SHP77 treated with DMSO at 0.1 percent for 48 hours (cell line): ENCODE results near the gene MRPS5.

ENCODE experiments used
- DNase-seq: peaks from one replicate; lab custom pipeline; 2025; lab: John Stamatoyannopoulos, UW

Gene MRPS5

GRCh38 chr2:95061119-95061512 is 60.5 kb downstream of the MRPS5 start:
- DNase-seq = no peak

DNA sequence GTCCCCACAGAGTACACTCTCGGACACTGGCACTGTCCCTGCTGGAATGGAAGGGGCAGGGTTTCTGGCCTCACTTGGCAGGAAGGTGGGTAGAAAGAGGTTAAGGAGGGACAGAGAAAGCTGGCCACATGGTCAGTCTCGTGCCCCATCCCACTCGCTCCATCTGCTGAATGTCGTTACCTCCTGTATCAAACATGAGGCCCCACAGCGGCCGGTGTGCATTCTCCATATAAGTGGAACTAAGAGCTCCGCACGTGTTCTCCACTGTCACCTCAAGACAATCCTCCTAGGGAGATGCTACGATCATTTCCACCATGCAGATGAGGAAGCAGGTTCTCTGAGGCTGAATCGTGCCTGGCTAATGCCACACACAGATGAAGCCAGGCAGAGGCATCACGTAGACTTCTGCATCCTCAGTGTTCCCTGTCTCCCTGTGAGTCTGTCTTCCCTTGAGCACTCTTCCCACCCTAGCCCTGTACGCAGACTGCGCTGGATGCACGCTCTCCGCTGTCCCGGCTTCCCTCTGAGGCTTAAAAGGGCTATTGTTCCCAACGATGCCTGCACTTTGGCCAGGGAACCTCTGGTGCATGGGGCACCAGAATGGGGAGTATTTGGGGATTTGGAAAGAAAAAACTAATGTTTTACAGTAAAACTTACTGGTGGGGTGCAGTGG is 61.0 kb downstream of the MRPS5 start:
- no peak for DNase-seq

GRCh38 chr2:95059656-95060370 is 61.8 kb downstream of the MRPS5 start:
- no peak for DNase-seq

DNA sequence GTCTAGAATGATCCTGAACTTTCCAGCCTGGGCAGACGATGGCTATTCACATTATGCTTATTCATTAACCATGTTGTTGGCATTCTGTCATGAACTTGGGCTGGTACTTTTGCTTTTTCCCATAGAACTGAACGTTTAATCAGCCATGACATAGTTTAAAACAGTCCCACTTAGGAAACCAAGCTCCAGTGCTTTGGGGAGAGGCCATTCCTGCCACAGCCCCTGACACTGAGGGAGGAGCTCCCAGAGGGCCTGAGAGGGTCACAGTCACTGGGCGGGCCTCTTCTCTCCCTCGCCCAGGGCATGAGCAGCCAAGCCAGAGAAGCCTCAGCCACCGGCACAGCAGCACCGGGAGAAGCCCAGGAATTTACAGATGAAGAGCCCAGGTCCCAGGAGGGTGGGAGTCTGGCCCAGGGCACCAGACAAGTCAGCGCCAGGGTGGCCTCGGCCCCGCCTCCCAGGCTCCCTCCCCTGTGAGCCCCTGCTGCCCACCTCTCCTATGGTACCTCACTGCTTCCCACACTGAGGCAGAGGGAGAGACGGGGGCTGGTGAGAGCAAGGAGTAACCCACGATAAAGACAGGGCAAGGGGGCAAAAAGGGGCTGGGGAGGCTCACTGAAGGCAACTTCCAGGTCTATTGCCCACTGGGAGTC is 62.5 kb downstream of the MRPS5 start:
- DNase-seq = no peak

DNA sequence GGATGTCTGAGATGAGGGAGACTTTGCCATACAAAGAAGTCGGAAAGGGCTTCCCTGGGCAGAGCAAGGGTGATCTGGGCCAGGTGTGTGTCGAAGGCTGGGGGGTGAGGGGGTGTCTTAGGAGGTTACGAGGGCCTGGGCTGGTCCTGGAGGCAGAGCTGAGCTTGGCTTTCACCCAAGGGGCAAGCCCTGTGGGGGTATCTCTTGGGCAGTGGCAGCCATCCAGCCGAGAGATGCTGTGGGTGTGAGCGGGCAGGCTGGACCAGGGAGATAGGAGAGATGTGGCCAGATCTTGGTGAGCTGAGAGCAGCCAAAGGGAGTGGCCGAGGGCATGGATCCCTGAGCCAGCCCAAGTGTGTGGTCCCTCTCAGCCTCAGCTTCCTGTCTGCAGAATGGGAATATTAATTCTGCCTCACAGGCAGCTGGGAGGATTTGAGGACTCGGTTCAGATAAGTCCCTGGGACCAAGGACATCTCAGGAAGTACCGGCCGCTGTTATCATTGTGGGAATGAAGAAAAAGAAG is 63.1 kb downstream of the MRPS5 start:
- no peak for DNase-seq

GRCh38 chr2:95057535-95058370 is 63.9 kb downstream of the MRPS5 start:
- no peak for DNase-seq

GRCh38 chr2:95056461-95057459 is 64.8 kb downstream of the MRPS5 start:
- DNase-seq = no peak

GRCh38 chr2:95056044-95056443 is 65.6 kb downstream of the MRPS5 start:
- no peak for DNase-seq

- DNase-seq = no peak
Observed at GRCh38 chr2:95055262-95055661, 66.3 kb downstream of the MRPS5 start.

- DNase-seq = no peak
Observed at GRCh38 chr2:95054016-95054415, 67.6 kb downstream of the MRPS5 start.

GRCh38 chr2:95053543-95053942 is 68.1 kb downstream of the MRPS5 start:
- DNase-seq = no peak

- DNase-seq = no peak
Observed at GRCh38 chr2:95052804-95053479, 68.7 kb downstream of the MRPS5 start.

DNA sequence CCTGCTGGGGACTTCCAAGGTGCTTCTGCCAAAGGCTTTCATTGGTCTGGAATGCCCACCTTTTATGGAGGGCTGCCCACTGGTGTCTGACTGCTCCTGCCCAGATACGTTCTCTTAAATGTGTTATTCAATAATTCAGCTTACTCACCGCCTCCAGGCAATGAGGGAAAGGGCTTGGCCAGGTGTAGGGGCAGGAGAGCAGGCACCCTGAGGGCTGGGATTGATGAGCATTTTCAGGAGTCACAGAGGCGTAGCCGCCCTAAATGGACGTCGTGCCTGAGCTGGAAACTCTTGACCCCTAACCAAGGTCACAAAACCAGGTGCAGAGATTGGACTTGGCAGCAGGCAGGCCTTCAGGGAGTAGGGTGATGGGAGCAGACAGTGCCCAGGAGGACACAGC is 69.3 kb downstream of the MRPS5 start:
- no peak for DNase-seq

GRCh38 chr2:95051626-95052025 is 70.0 kb downstream of the MRPS5 start:
- DNase-seq = no peak

GRCh38 chr2:95050385-95051300 is 71.0 kb downstream of the MRPS5 start:
- DNase-seq = no peak

- no peak for DNase-seq
Observed at GRCh38 chr2:95049961-95050360, 71.6 kb downstream of the MRPS5 start.

GRCh38 chr2:95049683-95049955 is 72.0 kb downstream of the MRPS5 start:
- DNase-seq = no peak

DNA sequence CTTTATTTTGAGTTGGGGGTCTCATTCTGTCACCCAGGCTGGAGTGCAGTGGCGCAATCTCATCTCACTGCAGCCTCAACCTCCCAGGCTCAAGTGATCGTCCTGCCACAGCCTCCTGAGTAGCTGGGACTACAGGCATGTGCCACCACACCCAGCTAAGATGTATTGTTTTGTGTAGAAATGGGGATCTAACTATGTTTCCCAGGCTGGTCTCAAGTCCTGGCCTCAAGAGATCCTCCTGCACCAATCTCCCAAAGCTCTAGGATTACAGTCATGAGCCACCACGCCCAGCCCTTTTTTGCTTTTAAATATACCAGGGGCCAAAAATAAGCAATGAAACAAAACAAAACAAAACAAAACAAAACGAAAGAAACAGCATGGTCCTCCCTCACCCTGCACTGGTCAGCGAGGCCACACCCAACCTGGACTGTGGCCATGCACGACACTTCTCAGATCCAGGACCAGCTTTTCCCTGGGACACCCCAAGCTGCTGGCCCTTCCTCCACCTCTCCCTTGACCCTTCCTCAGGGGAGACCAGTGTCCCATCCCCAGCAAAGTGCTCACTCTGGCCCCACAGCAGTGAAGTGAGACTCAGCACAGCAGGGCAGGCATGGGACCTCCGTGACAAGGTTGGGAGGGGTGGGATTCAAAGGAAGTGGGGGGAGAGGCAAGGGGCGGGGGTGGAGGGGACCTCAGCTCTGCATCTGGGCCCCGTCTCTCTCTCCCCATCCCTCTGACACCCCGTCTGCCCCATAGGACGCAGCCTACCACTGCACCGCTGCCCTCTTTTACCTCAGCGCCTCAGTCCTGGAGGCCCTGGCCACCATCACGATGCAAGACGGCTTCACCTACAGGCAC is 72.6 kb downstream of the MRPS5 start:
- DNase-seq = no peak
